Stimulated activated CD8-positive, alpha-beta memory T cell treated with anti-CD3 and anti-CD28 coated beads, Interleukin-7, amount 100 ng/mL, for 1 hour (primary cell): ENCODE measurements around the gene GLG1.
"Not testable (repeated sequence)": the region's sequence is repeated elsewhere in the genome, so short reads cannot be mapped to it uniquely, and the experiment has no call there.

Source experiments
- DNase-seq, 2 donors: peaks; one replicate each; pipeline ENCODE4 v3.0.0-alpha.2; 2020; ENCODE audit warnings: low read depth in 2 of 2

GLG1 gene

GRCh38 chr16:74606521-74607309 lies at the start of gene GLG1:
GLG1 (minus strand) TSS chr16:74607114; CDS start chr16:74607094, 20 bp downstream.
- peak; percentile 79 to 87 for DNase-seq

DNA sequence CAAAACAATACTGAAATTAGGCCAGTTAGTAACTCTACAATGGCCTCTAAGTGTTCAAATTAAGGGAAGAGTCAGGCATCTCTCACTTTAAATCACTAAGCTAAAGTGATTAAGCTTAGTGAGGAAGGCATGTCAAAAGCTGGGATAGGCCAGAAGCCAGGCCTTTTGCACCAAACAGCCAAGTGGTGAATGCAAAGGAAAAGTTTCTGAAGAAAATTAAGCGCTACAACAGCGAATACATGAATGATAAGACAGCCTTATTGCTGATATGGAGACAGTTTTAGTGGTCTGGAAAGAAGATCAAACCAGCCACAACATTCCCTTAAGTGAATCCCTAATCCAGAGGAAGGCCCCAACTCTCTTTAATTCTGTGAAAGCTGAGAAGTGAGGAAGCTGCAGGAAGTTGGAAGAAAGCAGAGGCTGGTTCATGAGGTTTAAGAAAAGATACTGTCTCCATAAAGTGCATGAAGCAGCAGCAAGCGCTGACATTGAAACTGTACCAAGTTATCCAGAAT lies 47.7 kb upstream of the GLG1 start:
- no peak for DNase-seq

DNA sequence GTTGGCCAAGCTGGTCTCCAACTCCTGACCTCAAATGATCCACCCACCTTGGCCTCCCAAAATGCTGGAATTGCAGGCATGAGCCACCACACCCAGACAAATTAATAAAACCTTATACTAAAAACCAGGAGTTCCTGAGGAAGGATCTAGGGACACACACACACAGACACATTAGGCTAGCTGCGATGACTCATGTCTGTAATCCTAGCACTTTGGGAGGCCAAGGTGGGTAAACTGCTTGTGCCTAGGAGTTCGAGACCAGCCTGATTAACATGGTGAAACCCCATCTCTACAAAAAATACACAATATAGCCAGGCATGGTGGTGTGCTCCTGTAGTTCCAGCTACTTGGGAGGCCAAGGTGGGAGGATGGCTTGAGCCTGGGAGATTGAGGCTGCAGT lies 46.0 kb upstream of the GLG1 start:
- not testable (repeated sequence) for DNase-seq

DNA sequence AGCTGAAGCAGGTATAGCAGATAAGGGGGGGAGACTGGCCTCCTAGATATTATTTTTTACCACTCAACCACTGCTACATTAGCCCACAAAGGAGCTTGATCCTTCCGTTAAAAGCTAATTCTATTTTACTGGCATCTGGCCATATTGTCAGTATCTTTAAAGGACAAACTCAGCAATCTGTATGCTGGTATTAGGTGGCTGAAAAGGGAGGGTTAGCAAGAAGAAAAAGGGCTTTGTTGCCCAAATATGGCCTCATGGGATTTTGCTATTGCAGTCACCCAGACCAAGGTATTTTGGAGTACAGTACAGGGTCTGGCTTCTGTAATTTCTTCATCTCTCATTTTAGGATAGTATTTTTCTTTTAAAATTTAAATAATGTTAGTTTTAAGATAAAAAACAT lies 45.3 kb upstream of the GLG1 start:
- no peak for DNase-seq

DNA sequence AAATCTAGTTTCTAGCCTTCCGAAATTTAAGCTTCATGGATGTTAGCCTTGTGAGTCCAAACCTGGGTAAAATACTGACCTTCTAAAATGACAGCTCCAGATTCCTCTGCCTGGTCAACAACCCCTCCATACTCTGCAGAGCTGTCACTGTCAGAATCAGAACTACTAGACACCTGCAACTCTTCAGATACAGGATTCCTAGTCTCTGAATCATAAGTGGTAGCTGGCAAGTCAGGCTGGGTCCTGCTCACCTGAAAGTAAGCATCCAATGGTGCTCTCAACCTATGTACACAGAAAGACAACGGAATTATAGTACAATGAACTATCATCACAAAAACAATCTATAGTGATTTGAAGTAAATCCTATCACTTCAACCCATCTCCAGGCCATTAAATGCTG lies 44.9 kb upstream of the GLG1 start:
- DNase-seq: no peak

DNA sequence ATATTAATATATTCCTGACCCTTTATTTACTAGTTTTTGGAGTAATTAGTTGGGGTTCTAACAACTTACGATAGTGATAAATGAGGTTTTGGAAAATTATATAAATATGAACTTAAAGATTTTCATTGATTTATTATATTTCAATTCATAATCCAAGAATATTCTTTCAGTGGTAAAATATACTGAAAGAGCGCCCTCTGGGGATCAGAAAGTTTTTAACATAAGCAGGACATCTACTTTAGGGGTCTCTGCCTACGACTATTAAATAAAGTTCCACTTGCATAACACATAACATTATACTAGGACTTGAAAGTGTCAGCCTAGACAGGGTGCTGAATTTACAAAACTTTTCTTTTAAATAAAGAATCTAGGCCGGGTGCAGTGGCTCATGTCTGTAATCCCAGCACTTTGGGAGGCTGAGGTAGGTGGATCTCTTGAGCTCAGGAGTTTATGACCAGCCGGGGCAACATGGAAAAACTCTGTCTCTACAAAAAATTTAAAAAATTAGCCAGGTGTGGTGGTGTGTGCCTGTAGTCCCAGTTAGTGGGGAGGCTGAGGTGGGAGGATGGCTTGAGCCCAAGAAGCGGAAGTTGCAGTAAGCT lies 44.2 kb upstream of the GLG1 start:
- DNase-seq: no peak

DNA sequence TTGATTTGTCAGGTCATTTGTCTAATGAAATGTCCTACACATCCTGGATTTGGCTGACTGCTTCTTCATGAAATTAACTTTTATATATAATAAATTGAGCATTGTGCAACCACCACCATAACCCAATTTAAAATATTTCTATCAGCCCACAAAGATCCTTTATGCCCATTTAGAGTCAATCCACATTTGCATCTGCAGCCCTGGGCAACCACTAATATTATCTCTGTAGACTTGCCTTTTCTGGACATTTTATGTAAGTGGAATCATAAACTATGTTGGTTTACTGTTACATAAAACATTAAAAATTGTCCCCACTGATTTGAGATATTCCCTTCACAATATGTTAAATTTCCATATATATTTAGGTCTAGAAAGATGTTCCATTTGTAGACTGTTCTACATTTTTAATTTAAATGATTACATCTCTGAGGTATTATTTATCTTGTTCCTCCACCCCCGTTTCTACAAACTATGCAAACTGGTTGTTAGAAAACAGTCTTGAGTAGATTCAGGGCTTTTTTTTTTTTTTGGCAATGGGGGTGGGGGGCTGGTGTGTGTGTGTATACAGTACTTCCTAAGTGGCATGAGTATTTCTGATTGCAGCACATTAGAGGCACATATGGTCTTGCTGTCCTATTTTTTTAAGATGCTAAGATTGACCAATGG lies 43.1 kb upstream of the GLG1 start:
- no peak for DNase-seq

GRCh38 chr16:74641969-74642368 lies 35.1 kb upstream of the GLG1 start:
- no peak for DNase-seq

DNA sequence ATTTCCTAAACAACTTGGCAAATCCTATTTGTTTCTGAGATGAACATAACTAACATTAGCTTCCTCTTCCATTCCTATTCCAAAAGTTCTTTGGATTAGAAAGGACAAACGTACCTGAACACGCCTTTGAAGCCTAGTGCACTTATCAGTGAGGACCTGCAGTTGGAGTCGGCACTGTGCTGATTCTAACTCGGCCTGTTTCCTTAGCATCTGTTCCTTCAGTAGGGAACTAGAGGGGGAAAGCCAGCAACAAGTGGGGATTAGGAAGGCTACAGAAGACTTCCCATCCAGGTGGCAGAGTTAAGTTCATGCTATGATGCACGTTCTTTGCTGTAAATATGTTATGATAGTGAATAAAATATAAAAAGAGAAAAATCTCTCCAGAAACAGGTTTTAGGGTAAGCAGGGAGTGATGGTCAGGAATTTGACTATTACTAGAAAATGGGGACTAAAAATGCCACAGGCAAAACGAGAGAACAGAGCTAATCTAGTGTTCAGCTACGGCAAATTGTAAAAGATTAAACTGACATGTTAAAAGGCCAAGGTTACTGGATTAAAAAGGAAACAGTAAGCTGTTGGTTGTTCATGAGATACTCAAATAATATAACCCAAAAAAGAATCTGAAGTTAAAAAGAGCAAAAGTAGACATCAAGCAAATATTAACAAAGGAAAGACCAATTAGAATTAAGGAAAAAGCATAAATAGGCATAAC lies 31.0 kb upstream of the GLG1 start:
- no peak for DNase-seq

DNA sequence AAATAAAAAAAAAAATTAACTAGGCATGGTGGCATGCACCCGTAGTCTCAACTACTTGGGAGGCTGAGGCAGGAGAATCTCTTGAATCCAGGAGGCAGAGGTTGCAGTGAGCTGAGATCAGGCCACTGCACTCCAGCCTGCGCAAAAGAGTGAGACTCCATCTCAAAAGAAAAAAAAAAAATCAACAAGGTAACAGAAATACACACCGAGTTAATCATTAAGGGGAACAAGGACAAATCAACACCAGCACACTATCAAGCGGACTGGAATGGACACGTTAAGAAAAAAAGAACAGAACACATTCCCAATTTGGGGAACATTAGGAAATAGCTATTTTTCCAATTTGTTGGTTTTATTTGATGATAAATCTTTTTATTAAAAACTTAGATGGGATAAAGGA lies 28.4 kb upstream of the GLG1 start:
- no peak for DNase-seq

GRCh38 chr16:74633686-74634085 lies 26.8 kb upstream of the GLG1 start:
- no peak for DNase-seq

DNA sequence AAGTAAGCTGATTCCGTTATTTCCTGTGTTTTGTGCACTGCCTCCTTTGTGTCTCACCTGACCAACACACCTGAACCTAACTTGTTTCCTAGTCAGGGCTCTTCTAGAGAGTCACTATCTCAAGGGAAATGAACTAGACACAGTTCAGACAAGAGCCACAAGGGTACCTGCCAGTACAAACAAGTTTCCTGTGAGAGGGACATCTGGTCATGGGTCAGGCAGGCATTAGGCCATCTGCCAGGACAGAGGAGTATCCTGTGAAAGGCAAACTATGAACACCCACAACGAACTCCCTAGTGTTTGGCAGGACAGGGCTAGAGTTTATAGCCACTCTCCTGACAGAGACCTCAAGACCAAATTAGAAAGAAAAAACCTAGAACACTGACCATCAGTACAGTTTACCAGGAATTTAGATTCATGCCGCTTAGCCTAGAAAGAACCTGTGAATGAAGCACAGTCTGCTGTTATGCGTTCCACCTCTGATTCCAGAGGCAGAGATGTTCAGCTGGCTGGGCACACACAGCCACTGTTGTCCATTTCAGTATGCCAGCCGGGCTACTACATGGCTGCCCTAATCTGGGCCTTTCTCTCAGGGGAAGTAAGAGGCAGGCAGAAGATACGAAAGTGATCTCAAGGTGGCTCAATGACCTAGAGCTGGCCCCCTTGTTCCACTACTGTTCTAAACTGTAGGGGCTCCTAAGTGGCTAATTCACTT lies 20.7 kb upstream of the GLG1 start:
- DNase-seq: no peak

- no peak for DNase-seq
Measured at GRCh38 chr16:74626741-74627416, 20.0 kb upstream of the GLG1 start.

DNA sequence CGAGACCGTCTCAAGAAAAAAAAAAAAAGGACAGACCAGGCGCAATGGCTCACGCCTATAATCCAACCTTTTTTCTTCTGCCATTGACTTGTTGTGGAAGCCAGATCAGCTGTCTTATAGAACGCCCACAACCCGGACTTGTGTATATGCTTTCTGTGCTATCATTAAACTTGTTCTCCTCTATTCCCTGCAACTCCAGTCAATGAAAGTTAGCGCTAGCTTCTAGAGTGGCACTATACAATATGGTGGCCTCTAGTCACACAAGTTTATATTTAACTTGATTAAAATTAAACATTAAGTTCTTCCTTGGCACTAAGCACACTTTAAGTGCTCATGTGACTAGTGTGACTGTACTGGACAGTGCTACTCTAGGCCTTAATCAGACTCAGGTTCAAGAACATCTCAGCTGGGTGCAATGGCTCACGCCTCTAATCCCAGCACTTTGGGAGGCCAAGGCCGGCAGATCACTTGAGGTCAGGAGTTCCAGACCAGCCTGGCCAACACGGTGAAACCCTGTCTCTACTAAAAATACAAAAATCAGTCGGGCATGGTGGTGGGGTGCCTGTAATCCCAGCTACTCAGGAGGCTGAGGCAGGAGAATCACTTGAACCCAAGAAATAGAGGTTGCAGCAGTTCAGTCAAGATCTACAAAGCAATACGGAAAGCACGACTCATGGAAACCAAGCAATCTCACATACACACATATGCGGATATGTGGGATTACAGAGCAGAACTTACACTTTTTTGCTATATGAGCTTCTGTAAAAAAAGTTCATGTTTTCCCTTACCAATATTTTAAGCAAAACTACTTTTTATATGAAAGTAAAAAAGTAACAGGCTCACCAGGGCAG lies 18.8 kb upstream of the GLG1 start:
- DNase-seq: no peak

DNA sequence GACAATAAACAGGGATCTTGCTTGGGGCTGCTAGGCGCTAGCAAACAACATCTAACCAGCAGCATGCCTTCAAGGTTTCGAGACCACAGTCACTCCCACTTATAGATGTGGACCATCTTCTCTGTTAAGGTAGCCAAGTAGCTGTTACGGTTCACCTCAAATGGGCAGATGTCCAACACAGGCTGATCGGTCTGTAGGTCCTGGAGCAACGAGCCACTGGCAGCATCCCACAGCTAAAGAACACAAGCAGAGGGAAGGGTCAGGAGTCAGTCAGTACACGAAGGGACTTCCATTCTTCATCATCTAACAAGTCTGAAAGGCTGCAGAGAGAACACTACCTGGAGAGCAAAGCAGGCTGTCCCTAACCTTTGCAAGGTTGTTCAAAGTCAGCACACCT lies 16.9 kb upstream of the GLG1 start:
- no peak for DNase-seq

DNA sequence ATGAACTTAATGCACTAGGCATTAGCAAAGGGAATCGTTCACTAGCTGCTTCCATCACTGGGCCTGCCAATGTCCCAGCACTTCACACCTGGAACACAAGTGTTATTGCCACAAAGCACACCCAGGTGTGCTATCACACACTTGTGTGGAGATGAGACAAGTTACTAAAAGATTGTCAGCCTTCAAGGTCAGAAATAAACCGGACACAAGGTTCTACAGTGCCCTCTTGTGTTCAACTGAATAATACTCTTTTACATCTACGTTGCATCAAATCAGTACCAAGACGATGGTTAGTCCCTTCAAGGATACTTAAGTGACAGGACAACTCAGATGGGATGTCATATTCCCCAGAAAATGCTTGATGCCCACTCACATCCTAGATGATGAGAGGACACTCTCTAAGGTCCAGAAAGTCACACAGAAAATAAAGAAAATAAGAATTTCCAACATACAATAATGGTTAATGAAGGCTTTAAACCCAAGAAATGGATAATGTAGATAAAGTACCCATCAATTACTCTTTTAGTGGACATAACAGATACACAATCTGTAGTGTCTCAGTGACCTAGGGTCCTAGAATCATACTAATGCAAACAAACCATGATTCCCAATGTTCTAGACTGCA lies 16.4 kb upstream of the GLG1 start:
- no peak for DNase-seq

DNA sequence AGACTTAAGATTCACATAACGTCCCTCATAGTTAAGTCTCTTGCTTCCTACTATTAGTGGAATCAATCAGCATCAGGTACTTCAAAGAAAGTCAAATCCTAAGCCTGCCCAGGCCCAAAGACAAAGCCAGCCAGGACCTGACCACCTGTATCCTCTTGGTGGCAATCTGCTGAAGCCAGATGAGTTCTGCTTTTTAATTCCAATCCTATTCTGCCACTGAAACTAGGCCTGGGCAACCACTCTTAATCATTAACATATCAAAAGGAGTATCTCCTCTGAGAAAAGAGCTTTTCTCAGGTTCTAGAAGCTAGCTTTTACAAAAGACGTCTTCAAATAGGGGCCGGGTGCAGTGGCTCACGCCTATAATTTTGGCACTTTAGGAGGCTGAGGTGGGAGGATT lies 15.1 kb upstream of the GLG1 start:
- DNase-seq: no peak

- DNase-seq: no peak
Measured at GRCh38 chr16:74617206-74617788, 10.4 kb upstream of the GLG1 start.

DNA sequence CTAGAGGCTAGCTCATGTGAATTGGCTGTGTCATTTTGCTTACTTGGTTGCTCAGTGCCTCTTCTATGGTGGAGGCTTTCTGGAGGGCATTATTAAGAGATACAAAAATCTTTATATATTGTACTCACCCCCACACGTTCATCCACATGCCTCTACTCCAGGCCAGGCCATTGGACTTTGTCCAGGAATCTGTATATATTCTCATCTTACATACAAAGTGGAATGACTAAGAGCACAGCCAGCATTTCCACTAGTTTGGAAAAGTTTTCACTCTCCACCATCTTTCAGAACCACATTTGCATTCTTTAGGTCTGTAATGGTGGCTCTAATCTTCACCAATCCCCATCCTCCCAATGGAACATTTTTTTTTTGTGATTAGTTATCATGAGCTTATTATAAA lies 4.8 kb upstream of the GLG1 start:
- DNase-seq: no peak
